SW 1271 (cell line): ENCODE results near the gene MLEC.

Source experiments
- DNase-seq, 2 experiments: peaks; one replicate each; lab custom pipeline; 2025; lab: John Stamatoyannopoulos, UW

MLEC gene

DNA sequence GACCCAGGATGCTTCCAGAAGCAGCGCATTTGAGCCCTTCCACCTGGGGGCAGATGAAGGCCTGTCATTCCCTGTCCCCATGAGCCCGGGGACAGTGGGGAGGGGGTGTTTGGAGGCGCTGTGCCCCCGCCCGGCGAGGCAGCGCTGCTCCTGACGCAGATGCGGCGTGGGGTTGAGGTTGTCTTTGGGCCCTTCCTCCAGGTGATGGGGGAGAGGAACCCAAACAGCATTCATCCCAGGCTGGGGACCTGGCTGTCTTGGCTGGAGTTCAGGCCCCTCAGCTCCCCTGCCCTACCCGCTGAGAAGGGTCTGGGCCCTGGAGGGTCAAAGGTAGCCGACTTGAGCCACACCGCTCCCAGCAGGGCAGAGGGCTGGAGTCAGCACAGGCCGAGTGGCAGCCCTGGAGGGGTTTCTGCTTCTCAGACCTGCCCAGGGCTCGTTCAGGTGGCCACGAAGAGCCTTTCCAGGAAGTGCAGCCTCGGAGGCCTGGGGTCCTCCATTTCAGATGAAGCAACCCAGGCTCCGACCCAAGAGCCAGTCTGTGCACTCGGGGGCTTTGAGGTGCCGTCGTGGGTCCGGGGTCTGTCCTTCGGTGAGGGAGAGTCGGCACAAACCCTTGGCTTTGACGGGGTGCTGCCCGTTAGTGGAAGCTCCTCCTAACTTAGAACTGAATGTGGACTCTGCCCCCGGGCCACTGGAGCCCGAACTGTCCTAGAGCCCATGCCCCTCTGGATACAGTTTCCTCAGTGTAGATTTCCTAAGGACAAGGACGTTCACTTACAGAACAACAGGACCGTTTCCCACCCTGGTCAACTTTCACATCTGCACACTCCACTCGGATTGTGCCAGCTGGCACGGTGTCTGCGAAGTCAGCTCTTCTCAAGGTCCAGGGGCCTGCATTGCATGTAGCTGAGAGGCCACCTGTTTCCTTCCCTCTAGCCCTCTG is 54.8 kb downstream of the MLEC start:
- DNase-seq = no peak

DNA sequence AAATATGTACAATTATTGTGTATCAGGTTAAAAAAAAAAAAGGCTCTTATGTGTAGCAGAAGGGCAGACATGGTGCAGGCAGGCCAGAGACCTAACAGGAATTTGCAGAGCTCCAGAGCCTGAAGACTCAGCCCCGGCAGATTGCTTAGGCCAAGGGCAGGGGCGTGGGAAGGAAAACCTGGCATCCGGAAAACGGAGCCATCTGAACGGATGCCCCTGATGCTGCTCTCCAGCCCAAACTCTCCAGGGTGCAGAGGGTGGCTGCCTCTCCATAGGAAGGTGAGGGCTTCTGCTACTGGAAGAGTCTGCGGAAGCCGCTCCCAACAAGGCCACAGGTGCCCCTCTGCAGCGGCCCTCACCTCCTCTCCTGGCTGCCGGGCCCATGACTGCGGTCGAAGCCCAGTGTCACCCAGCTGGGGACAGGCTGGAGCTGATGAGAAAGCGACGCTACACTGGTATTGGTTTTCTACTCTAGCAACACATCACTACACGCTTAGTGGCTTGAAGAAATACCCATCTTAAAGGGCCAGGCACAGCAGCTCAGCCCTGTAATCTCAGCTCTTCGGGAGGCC is 58.1 kb downstream of the MLEC start:
- no peak for DNase-seq

DNA sequence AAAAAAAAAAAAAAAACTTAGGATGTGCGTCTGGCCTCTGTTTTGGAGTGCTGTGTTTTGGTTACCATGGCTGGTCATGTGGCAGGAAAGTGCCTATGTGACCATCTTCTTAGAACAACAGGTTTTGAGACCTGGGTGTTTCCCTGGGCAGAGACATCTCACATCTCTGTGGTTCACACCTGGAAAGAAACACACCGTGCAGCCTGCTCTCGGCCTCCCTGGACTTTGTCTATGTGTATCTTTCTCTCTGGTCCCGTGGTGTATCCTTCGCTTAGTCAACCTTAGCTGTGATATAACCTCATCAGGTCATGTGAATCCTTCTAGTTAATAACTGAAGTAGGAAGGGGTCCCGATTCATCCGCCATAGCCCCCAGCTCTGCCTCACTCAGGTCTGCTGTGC is 61.3 kb downstream of the MLEC start:
- DNase-seq = no peak

DNA sequence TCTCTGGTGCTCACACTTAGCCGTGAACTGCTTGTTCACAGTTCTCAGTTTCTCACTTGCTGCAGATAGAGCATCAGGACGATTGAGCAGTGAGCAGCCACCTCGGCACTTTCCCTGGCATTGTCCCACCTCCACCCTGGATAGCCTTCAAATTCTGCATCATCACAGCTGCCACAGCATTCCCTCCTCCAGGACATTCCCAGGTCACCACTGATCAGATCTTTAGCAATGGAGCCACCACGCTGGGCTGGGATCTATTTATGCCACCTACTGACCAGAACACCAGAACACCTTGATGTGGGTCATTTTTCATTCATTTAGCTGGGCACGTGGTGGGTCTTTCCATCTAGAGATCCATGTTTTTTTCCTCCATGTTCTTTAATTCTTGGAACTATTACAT is 62.3 kb downstream of the MLEC start:
- DNase-seq = no peak

DNA sequence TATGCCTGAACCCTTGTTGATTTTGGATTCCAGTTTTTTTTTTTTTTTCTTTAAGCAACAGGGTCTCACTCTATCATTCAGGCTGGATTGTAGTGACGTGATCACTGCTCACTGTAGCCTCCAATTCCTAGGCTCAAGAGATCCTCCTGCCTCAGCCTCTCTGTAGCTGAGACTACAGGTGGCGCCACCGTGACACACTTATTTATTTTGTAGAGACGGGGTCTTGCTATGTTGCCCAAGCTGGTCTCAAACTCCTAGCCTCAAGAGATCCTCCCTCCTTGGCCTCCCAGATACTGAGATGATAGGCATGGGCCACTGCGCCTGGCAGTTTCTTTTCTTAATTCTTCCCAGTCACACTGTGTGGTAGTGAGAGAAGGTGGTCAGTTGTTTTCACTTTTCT is 63.9 kb downstream of the MLEC start:
- DNase-seq = no peak

DNA sequence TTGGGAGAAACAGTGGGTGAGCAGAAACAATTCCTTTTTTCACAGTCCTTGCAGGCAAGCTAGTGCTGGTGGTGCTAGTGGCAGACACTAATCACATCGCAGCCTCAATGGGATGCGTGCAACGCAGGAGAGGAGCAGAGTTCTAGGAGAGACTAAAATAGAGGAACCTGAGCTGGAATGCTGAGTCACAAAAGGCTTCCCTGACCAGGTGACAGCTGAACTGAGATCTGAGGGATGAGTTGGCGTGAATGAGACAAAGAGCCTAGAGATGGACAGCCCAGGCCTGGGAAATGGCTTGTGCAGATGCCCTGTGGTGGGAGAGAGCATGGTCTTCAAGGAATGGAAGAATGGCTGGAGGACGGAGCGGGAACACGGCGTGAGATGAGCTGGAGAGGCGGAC is 64.4 kb downstream of the MLEC start:
- DNase-seq = no peak
